Measurements from ENCODE around the gene ST6GAL2. TPM values are rescaled to one million over a fixed set of nuclear protein-coding genes. Genes with fewer than 3 reads are reported as not detected.

The ST6GAL2 gene
- total RNA-seq, 1 experiment from 2014 or later, result not detected

DNA sequence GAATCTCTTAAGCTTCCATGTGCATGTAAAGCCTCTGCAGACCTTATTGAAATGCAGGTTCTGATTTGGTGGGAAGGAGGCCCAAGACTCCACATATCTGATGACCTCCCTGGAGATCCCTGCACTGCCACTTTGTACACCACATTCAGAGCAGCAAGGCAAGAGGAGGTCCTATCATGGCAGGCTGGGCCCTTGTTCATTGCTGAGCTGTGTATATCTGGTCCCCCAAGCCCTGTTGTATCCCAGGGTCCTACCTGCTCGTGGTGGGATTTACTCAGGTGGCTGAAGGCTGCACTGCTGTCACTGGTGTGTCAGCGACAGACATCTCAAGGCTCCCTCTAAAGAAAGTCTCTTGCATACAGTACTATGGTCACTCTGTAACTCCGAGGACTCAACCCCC is 114.2 kb downstream of the ST6GAL2 start:
- ChIA-PET POLR2A (ENCODE audit: unreplicated experiment) (no interaction called here), CTCF (no interaction called here)
- no peak for TF ChIP-seq EZH2 (IDR thresholded peaks at IDR 0.05; ENCODE audit: low read depth)
- no peaks in the 10 kb centered on the region for H3K36me3 ChIP-seq (ENCODE audit: low read depth)
- no peak for DNase-seq
- no peaks in the 10 kb centered on the region for H4K20me1 ChIP-seq (ENCODE audit: insufficient read depth)
- H3K27me3 ChIP-seq (ENCODE audit: insufficient read depth, low read depth), result peaks cover 15% of the 10 kb centered on the region; the same call in 1 of the 2 replicates
- H3K27ac ChIP-seq, result no peak overlapping the region
- H3K4me2 ChIP-seq, result no peak overlapping the region
- H3K9me3 ChIP-seq (ENCODE audit: insufficient read depth, low read depth), result no peaks in the 10 kb centered on the region
- H3F3A ChIP-seq (ENCODE audit: insufficient read depth, low read depth), result no peaks in the 10 kb centered on the region
- H3K4me1 ChIP-seq (replicated peaks; ENCODE audit: insufficient read depth), result no peaks in the 10 kb centered on the region
- intact Hi-C loops (cut with micrococcal nuclease; ENCODE audit: unreplicated experiment), result no loop called here
- no peak overlapping the region for H2AFZ ChIP-seq
- H3K4me3 ChIP-seq, result no peak overlapping the region
- BruUV-seq (replicated peaks), result no TSS peak
- no peaks in the 10 kb centered on the region for H3K9me2 ChIP-seq (ENCODE audit: insufficient read depth)
- H3K79me2 ChIP-seq (ENCODE audit: low read depth), result no peaks in the 10 kb centered on the region

DNA sequence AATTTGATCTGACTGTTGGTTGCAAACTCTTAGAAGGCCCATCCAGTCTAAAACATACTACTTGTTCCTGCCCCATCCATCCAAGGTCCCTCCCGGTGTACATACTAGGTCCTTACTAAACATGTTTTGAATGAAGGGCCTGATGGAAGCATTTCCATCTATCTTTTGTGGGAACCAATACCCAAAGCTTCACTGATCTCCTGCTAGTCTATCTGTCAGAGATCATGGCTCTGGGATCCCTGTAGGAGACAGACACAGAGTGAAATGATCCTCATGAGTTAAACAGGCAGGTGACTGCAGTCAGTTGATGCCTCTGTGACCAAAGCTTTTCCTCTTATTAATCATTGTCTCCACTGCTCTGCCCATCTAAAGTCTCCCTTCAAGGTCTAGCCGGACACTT is 115.0 kb downstream of the ST6GAL2 start:
- no peak overlapping the region for H3K27ac ChIP-seq
- no TSS peak for BruUV-seq (replicated peaks)
- TF ChIP-seq, protein P1, sequence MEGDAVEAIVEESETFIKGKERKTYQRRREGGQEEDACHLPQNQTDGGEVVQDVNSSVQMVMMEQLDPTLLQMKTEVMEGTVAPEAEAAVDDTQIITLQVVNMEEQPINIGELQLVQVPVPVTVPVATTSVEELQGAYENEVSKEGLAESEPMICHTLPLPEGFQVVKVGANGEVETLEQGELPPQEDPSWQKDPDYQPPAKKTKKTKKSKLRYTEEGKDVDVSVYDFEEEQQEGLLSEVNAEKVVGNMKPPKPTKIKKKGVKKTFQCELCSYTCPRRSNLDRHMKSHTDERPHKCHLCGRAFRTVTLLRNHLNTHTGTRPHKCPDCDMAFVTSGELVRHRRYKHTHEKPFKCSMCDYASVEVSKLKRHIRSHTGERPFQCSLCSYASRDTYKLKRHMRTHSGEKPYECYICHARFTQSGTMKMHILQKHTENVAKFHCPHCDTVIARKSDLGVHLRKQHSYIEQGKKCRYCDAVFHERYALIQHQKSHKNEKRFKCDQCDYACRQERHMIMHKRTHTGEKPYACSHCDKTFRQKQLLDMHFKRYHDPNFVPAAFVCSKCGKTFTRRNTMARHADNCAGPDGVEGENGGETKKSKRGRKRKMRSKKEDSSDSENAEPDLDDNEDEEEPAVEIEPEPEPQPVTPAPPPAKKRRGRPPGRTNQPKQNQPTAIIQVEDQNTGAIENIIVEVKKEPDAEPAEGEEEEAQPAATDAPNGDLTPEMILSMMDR (conservative IDR thresholded peaks at IDR 0.05), result no peak
- TF ChIP-seq EZH2 (IDR thresholded peaks at IDR 0.05; ENCODE audit: low read depth), result no peak
- H2AFZ ChIP-seq, result no peak overlapping the region
- H3K4me3 ChIP-seq, result no peak overlapping the region
- H4K20me1 ChIP-seq (ENCODE audit: insufficient read depth), result no peaks in the 10 kb centered on the region
- peaks cover 15% of the 10 kb centered on the region; the same call in 1 of the 2 replicates for H3K27me3 ChIP-seq (ENCODE audit: insufficient read depth, low read depth)
- H3K9me2 ChIP-seq (ENCODE audit: insufficient read depth), result no peaks in the 10 kb centered on the region
- H3K4me1 ChIP-seq (replicated peaks; ENCODE audit: insufficient read depth), result no peaks in the 10 kb centered on the region
- H3K4me2 ChIP-seq, result no peak overlapping the region
- POLR2A ChIA-PET (ENCODE audit: unreplicated experiment), result no interaction called here
- no peaks in the 10 kb centered on the region for H3K9me3 ChIP-seq (ENCODE audit: insufficient read depth, low read depth)
- H3K79me2 ChIP-seq (ENCODE audit: low read depth), result no peaks in the 10 kb centered on the region
- DNase-seq, result no peak
- intact Hi-C loops (cut with micrococcal nuclease; ENCODE audit: unreplicated experiment), result no loop called here
- H3K36me3 ChIP-seq (ENCODE audit: low read depth), result no peaks in the 10 kb centered on the region
- CTCF ChIA-PET, result no interaction called here
- H3F3A ChIP-seq (ENCODE audit: insufficient read depth, low read depth), result no peaks in the 10 kb centered on the region

DNA sequence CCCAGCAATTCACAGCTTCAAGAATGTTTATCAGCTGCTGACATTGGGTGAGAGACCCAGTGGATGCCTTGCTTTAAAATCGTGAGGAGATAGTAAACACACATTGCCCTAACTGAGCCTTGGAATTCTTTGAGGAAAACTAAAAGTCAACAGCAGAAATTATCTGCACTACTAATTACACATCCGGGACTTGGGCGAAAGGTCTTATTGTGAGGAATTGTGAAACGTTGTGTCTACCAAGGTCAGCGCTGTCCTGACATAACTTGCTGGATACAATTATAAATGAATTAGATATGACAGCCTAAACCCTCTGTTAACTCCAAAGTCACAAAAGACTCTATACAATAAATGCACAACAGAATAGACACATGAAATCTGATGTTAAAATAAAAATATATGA is 121.4 kb downstream of the ST6GAL2 start:
- no peaks in the 10 kb centered on the region; the same call in 1 of the 2 replicates for H3K27me3 ChIP-seq (ENCODE audit: insufficient read depth, low read depth)
- H3K79me2 ChIP-seq (ENCODE audit: low read depth), result no peaks in the 10 kb centered on the region
- intact Hi-C loops (cut with micrococcal nuclease; ENCODE audit: unreplicated experiment), result no loop called here
- no peak overlapping the region for H2AFZ ChIP-seq
- H3K4me2 ChIP-seq, result no peak overlapping the region
- ChIA-PET POLR2A (ENCODE audit: unreplicated experiment) (no interaction called here), CTCF (no interaction called here)
- no peaks in the 10 kb centered on the region for H4K20me1 ChIP-seq (ENCODE audit: insufficient read depth)
- no peaks in the 10 kb centered on the region for H3K4me1 ChIP-seq (replicated peaks; ENCODE audit: insufficient read depth)
- BruUV-seq (replicated peaks), result no TSS peak
- H3K9me3 ChIP-seq (ENCODE audit: insufficient read depth, low read depth), result no peaks in the 10 kb centered on the region
- no peaks in the 10 kb centered on the region for H3K9me2 ChIP-seq (ENCODE audit: insufficient read depth)
- no peak overlapping the region for H3K4me3 ChIP-seq
- no peaks in the 10 kb centered on the region for H3K36me3 ChIP-seq (ENCODE audit: low read depth)
- H3K27ac ChIP-seq, result no peak overlapping the region
- TF ChIP-seq, protein P1 (conservative IDR thresholded peaks at IDR 0.05), result no peak
- TF ChIP-seq EZH2 (IDR thresholded peaks at IDR 0.05; ENCODE audit: low read depth), result no peak
- no peak for DNase-seq
- H3F3A ChIP-seq (ENCODE audit: insufficient read depth, low read depth), result no peaks in the 10 kb centered on the region

DNA sequence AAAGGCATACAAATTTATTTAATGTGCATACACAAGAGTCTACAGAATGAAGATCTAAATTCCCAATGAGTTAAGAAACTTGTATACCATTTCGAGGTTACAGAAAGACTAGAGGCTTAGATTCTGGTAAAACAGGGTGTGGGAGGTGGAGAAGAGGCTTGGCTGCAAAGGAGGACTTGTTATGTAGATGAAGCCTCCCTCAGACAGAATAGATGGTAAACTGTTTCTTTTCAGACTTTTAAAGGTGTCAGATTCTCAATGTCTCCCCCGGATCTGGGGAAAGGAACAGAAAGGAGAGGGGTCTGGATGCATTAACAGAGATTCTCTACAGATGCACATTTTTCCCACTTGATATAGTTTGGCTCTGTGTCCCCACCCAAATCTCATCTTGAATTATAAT is 126.0 kb downstream of the ST6GAL2 start:
- Histone ChIP-seq H3K4me1 (replicated peaks; ENCODE audit: insufficient read depth) (no peaks in the 10 kb centered on the region), H3K4me3 (no peak overlapping the region), H4K20me1 (ENCODE audit: insufficient read depth) (no peaks in the 10 kb centered on the region), H3K79me2 (ENCODE audit: low read depth) (no peaks in the 10 kb centered on the region), H3K9me2 (ENCODE audit: insufficient read depth) (no peaks in the 10 kb centered on the region; the same call in 1 of the 2 replicates), H2AFZ (no peak overlapping the region), H3K27ac (no peak overlapping the region), H3F3A (ENCODE audit: insufficient read depth, low read depth) (no peaks in the 10 kb centered on the region), H3K4me2 (no peak overlapping the region), H3K27me3 (ENCODE audit: insufficient read depth, low read depth) (no peaks in the 10 kb centered on the region; the same call in 1 of the 2 replicates), H3K36me3 (ENCODE audit: low read depth) (no peaks in the 10 kb centered on the region), H3K9me3 (ENCODE audit: insufficient read depth, low read depth) (no peaks in the 10 kb centered on the region)
- ChIA-PET POLR2A (ENCODE audit: unreplicated experiment) (no interaction called here), CTCF (no interaction called here)
- no TSS peak for BruUV-seq (replicated peaks)
- intact Hi-C loops (cut with micrococcal nuclease; ENCODE audit: unreplicated experiment), result no loop called here
- DNase-seq, result no peak
- TF ChIP-seq, protein P1 (conservative IDR thresholded peaks at IDR 0.05), result no peak
- no peak for TF ChIP-seq EZH2 (IDR thresholded peaks at IDR 0.05; ENCODE audit: low read depth)
